GM10847 (cell line): ENCODE results near the gene FOXP4.

Source experiments
- POLR2A ChIP-seq: IDR thresholded peaks from 2 replicates; pipeline ENCODE4 v1.6.1; 2011; ENCODE audit not compliant: insufficient read length; ENCODE audit errors: extremely low read depth

FOXP4 gene

DNA sequence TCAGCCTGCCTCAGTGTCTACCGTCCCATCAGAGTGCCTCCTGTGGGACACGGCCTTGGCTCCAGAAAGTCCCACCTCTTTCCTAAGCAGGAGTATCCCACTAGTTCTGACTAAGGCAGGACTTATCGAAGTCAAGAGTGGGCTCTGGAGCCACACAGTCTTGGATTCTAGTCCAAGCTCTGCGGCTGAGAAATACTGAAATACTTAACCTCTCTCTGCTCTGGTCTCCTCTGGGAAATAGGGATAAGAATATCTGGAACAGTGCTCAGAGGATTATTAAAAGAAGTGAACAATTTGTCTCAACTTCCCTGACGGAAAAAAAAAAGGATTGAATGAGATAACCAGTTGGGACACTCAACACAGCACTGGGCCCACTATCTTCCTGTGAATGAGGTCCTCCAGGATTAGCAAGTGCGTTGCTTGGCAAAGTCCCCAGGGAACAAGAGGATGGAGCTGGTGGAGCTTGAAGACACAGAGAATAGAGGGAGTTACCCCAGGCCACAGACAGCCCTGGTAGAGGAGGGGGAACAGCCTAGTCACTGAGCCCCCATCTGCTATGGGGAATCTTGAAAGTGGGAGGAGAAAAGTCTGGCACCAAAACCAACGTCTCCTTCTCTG is 34.6 kb upstream of the FOXP4 start:
- TF ChIP-seq POLR2A: no peak

DNA sequence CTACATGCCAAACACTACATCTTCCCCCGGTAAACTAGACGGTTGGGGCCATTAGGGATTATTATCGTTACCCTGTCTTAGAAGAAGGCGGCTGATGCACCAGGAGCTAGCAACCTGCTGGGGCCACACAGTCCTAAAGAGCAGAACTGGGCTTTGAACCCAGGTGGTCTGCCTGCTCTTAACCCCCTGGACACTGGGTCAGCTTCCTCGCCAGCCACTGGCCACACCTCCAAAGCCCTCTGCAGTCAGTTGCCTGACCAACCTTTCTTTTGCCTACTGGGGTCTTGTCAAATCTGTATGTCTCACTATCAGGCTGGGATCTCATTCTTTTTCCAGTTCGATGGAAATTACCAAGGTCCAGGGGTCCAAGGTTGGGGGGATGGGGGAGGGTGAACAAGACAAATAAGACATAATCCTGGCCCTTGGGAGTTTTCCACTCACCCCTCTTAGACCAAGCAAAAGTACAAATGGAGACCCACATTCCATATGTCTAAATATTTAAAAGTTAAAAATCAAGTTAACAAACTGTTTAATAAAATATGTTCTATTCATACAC is 34.0 kb upstream of the FOXP4 start:
- TF ChIP-seq POLR2A: no peak

DNA sequence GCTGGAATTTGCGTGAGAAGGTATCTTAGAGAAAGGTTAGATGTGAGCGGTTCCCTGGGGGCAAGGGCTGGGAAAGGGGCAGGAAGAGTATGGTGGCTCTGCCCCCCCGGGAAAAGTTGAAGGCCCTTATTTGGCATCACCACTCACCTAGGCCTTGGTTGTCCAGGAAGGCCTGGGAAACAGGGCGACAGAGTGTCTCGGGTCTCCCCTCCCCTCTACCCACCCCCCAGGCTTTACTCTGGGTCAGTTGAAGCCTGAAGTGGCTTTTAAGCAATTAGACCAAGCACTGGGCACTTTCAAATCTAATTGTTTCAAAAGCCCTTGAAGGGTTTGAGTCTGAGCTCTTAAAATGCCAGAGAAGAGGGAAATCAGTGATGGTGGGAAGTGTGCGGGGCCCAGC is 30.2 kb upstream of the FOXP4 start:
- TF ChIP-seq POLR2A: no peak

DNA sequence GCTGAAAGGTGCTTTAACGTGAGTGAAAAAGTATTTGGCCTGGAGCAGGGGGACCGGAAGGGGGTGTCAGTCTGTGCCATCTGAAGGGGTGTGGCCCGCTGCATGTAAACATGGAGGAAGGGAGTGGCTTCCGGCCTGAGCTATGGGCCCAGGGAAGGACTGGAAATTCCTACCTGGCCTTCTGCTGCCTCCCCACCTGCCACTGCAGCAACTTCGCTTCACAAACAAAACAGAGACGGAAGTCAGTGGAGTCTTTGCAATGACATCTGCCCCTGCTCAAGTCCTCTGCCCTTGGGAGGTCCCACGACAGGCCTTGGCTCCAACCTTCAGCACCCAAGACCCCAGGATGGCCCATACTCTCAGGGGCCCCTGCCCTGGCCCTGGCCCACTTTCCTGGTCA is 28.1 kb upstream of the FOXP4 start:
- no peak for TF ChIP-seq POLR2A

DNA sequence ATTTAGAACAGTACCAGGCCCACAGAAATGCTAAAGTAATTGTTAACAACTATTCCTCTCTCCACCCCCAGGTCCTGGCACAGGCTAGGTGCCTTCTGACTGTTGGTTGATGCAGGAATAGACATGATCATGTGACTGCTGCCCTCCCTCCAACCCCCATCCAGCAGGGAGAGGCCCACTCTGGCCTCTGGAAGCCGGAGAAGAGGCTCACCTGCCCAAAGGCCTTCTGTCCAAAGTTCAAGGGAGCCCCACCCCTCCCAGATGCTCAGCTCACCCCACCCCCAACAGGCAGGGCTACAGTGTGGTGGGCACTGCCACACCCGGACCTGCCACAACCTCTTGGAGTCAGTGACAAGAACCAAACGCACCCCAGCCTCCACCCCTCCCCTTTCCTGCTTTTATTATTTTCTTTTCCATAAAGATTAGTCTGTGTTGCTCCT is 26.9 kb upstream of the FOXP4 start:
- no peak for TF ChIP-seq POLR2A

DNA sequence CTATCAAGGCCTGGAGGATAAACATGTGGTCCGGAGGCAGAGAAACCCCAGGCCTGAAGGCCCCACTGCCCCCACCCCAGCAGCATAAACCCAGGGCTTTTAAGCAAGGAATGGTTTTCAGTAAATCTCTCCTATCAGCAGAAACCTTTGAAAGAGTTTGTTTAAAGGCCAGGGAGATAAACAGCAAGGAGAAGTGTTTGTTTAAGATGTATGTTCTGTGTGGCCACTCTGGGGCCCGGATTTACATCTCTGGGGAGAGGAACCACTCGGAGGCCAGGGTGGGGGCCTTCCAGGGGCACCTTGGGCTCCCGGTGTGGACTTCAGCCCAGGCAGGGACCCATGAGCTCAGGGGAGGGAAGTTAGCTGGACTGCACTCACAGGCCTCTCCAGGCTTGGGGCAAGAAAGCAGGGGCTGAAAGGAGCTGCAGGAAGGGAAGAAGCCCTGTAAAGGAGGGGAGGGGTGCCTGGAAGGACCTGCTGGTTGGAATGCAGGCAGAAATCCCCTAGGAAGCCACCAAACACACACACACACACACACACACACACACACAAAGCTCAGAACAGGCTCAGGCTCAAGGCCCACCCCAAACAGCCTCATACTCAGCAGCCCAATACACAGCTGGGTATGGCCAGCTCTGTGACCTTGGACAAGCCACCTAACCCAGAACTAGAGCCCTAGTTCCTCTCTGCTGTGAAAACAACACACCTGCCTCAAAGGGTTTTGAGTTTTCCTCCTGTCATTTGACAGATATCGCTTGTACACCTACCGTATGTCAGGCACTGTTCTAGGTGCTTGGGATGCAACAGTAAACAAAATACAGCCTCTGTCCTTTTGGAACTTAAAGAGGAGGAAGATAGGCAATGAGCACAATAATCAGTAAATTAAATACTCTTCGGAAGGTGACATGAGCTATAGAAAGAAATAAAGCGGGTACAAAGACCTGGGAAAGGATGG is 26.2 kb upstream of the FOXP4 start:
- TF ChIP-seq POLR2A: no peak

DNA sequence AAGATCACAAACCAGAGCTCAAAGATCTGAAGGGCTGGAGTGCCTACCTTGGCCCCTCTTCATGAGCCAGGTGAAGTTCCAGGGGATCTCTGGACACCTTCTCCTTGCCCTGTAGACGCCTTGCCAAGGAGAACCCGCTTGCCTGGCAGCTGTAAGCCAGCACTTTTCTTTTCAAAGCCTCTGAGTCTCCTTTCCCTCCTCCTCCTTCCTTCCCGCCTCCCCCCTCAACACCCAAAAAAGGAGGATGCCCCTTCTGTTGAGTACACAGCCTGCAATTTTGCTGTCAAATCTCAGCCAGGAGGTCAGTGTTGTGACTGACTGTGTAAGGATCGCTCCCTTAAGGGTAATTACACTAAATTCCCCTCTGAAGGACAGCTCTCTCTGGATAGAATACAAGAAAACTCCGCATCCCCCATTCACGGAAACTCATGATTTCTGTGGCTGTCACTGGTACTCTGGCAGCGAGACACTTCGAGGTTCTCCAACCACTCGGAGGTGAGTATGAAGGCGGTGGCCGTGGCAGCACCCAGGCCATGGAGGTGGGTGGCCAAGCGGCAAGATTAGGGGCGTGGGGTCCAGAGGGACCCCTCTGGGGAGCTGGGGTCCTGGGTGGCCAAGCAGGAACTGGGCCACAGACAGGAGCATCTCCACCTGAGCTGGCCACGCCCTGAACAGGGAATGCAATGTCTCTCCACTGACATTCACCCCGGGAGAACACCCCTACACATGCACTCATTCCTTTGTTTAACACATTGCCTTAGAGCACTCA is 23.2 kb upstream of the FOXP4 start:
- TF ChIP-seq POLR2A: no peak

DNA sequence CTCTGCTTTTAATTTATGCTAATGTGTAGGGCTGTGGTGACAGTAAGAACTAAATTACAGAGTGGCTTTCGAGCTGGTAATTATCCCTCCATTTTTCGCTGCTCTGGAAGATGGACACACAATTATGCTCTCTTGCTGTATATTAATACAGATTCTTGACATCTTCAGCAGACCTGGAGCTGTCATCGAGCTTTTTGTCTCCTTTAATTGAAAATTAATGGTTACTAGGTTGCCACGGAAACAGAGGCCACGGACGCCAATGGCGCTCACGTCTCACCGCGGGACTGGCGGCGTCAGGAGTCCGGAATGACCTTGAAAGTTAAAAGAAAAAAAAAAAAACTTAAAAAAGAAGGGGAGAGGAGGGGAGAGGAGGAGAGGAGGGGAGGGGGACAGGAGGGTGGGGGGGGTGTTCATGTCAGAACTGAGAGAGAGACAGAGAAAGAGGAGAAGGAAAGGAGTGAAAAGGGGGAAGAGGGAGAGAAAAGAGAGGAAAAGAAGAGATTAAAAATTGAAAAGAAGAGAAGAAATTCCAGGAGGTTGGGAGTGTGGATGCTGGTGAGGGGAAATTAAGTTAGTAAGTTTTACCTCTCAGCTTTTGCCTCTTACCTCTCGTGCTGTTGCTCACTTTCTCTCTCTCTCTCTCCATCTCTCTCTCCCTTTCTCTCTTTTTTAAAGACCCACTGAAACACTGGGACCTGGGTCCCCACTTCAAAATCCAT is 22.1 kb upstream of the FOXP4 start:
- no peak for TF ChIP-seq POLR2A

DNA sequence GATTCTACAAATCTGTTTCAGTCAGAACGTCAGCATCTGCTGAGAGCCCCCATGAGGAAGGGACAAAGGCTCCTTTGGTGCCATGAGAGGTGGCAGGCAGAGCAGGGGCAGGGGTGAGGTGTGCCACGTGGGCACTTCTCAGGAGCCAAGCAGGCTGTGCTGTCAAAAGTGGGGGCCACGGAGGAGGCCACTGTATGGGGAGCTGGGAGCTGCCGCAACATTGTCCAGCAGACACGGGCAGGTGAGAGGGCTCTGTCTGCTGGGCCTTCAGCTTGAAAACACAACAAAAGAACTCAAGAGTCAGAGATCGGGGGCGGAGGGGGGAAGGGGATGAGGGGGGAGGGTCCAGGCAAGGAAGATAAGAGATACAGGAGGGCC is 21.6 kb upstream of the FOXP4 start:
- no peak for TF ChIP-seq POLR2A

DNA sequence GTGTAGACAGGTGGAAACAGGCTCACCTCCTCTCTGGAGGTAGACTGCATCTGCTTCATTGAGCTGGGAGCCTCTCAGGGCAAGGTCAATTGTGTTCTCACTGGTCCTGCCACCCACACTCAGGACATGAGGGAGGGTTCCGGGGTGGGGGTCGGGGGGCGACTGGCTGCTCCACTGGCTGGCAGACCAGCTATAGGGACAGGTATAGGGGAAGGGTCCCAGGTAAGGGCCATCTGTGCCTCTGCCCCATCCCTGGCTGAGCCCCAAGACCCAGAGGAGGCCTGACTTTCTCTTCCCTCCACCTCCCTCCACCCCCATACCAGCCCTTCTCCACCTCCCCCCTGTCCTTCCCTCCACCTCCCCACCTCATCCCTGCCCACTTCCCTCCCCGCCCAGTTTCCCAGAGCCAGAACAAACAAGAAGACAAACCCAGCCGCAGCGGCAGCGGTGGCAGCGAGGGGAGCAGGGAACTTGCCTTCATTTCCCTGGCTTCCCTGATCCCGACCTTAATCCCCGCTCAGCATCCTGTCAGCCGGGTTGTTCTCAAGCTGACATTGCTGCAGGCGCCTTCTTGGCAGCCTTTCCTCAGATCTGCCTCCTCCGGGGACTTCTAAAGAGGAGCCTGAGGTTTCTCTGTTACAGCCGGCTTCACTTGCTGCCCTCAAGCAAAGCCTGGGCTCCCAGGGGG is 18.3 kb upstream of the FOXP4 start:
- no peak for TF ChIP-seq POLR2A

DNA sequence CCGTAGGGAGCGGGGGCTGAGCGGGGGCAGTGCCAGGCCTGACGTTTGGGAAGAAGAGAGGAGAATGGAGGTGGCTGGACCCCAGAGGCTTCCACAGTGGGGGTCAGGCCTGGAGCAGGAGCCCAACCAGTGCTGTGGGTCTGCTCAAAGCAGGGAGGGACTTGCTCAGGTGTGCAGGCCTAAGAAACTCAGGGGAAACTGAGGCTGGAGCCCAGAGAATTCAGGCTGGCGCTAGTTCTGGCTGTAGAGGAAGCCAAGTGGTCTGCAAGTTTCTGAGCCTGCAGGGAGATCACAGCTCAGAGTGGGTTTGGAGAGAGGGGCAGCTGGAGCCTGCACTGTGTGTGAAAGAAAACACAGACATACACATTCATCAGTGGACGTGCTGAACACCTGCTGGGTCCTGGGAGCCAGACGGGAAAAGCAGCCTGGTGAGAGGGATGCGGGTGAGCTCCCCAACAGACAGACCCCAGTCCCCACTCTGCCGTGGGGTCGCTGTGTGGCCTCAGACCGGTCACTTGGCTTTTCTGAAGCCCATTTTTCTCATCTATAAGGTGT is 17.7 kb upstream of the FOXP4 start:
- TF ChIP-seq POLR2A: no peak

DNA sequence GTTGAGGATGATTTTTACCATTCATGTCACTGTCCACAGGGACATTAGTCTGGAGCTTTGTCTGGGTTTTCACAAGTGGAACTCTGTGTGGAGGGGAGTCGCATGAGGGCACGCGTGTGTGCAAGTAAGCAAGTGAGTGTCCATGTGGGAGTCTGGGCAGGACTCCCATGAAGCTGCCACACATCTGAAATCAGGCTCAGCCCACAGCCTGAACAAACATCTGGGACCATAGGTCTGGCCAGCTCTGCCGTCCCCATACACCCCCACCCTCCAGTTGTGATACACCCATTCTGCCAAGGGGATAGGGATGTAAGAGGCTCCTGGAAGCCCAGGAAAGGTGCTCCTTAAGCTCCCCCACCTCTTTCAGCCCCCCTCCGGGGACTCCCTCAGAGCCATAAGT is 17.1 kb upstream of the FOXP4 start:
- no peak for TF ChIP-seq POLR2A

DNA sequence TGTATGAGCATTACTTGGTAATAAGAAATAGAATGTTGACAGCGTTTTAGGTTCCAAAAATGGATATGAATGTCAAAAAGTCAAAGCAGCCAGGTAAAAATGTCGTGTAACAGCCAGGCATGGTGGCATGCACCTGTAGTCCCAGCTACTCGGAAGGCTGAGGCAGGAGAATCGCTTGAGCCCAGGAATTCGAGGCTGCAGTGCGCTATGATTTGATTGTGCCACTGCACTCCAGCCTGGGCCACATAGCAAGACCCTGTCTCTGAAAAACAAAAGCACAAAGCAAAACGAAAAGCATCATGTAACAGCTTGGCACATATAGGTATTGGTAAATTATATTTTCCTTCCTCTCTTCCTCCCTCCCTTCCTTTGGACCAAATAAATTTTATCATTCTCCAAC is 16.2 kb upstream of the FOXP4 start:
- TF ChIP-seq POLR2A: no peak

DNA sequence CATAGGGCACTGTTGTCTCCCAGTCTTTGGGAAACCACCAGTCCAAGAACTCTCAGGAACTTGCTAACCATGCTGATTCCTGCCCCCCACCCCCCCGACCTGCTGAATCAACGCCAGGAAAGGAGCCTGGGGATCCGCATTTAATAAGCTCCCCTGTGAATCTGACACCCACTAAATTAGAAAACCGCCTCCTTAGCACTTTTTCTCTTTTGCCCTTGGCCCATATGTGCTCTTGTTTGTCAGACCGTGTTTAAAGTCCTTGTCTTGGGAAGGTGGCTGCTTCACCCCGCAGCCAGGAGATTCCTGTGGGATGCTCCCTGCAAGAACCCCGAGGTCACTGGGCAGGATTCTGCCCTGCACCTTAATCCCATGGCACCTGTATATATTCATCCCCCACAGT is 15.7 kb upstream of the FOXP4 start:
- TF ChIP-seq POLR2A: no peak
